HEK293 (cell line): Measurements from ENCODE around the gene OR7C1.

ENCODE experiments used
- EGR2 ChIP-seq: fragments of 450-650 bp; formaldehyde crosslinking; IDR thresholded peaks from 2 replicates; pipeline ENCODE4 v1.5.1; 2016; ENCODE audit warnings: low read depth, missing biosample characterization, missing genetic modification characterization
- ELK4 ChIP-seq: IDR thresholded peaks from 2 replicates; pipeline ENCODE4 v1.6.1; 2011; ENCODE audit warnings: mild to moderate bottlenecking, low read depth, low read length, borderline replicate concordance
- GLI4 ChIP-seq: fragments of 450-650 bp; formaldehyde crosslinking; IDR thresholded peaks from 2 replicates; pipeline ENCODE4 v1.5.1; 2016; ENCODE audit warnings: missing biosample characterization, missing genetic modification characterization
- HOXD13 ChIP-seq: sonication (generic); formaldehyde crosslinking; IDR thresholded peaks from 2 replicates; pipeline ENCODE4 v1.8.0; 2022; ENCODE audit warnings: missing genetic modification reagents, borderline replicate concordance
- KLF1 ChIP-seq: fragments of 450-650 bp; formaldehyde crosslinking; IDR thresholded peaks from 2 replicates; pipeline ENCODE4 v1.5.1; 2016; ENCODE audit warnings: missing biosample characterization, missing genetic modification characterization
- KLF17 ChIP-seq: fragments of 450-650 bp; formaldehyde crosslinking; IDR thresholded peaks from 2 replicates; pipeline ENCODE4 v1.5.1; 2016; ENCODE audit warnings: missing biosample characterization, missing genetic modification characterization
- OSR2 ChIP-seq: fragments of 450-650 bp; formaldehyde crosslinking; IDR thresholded peaks from 2 replicates; pipeline ENCODE4 v1.5.1; 2016; ENCODE audit warnings: missing biosample characterization, missing genetic modification characterization
- PRDM10 ChIP-seq: fragments of 450-650 bp; formaldehyde crosslinking; IDR thresholded peaks from 2 replicates; pipeline ENCODE4 v1.5.1; 2016; ENCODE audit warnings: missing biosample characterization, missing genetic modification characterization
- PRDM2 ChIP-seq: fragments of 450-650 bp; formaldehyde crosslinking; IDR thresholded peaks from 2 replicates; pipeline ENCODE4 v1.5.1; 2016; ENCODE audit warnings: missing biosample characterization, missing genetic modification characterization, borderline replicate concordance
- SCRT2 ChIP-seq: fragments of 450-650 bp; formaldehyde crosslinking; IDR thresholded peaks from 2 replicates; pipeline ENCODE4 v1.5.1; 2016; ENCODE audit warnings: missing biosample characterization, missing genetic modification characterization
- ZBTB1 ChIP-seq: fragments of 450-650 bp; formaldehyde crosslinking; IDR thresholded peaks from 2 replicates; pipeline ENCODE4 v1.5.1; 2016; ENCODE audit warnings: missing biosample characterization, missing genetic modification characterization
- ZFHX2 ChIP-seq: fragments of 450-650 bp; formaldehyde crosslinking; conservative IDR thresholded peaks from 2 replicates; pipeline ENCODE4 v1.5.1; 2016; ENCODE audit warnings: missing biosample characterization, missing genetic modification characterization
- ZNF169 ChIP-seq: fragments of 450-650 bp; formaldehyde crosslinking; IDR thresholded peaks from 2 replicates; pipeline ENCODE4 v1.5.1; 2016; ENCODE audit warnings: missing biosample characterization, missing genetic modification characterization
- ZNF175 ChIP-seq: fragments of 450-650 bp; formaldehyde crosslinking; IDR thresholded peaks from 2 replicates; pipeline ENCODE4 v1.5.1; 2016; ENCODE audit warnings: missing biosample characterization, missing genetic modification characterization
- ZNF184 ChIP-seq: fragments of 450-650 bp; IDR thresholded peaks from 2 replicates; pipeline ENCODE4 v1.5.1; 2018; ENCODE audit warnings: missing biosample characterization, mild to moderate bottlenecking, missing genetic modification characterization
- ZNF19 ChIP-seq: fragments of 450-650 bp; formaldehyde crosslinking; IDR thresholded peaks from 2 replicates; pipeline ENCODE4; 2016; ENCODE audit warnings: missing biosample characterization, missing genetic modification characterization, low read depth
- ZNF24 ChIP-seq: fragments of 450-650 bp; formaldehyde crosslinking; IDR thresholded peaks from 2 replicates; pipeline ENCODE4 v1.5.1; 2016; ENCODE audit warnings: missing biosample characterization, missing genetic modification characterization
- ZNF311 ChIP-seq: fragments of 450-650 bp; formaldehyde crosslinking; IDR thresholded peaks from 2 replicates; pipeline ENCODE4 v1.5.1; 2017; ENCODE audit warnings: missing biosample characterization, missing genetic modification characterization, borderline replicate concordance
- ZNF341 ChIP-seq: fragments of 450-650 bp; formaldehyde crosslinking; IDR thresholded peaks from 2 replicates; pipeline ENCODE4; 2016; ENCODE audit warnings: low read depth, missing biosample characterization, missing genetic modification characterization
- ZNF354C ChIP-seq: fragments of 450-650 bp; formaldehyde crosslinking; IDR thresholded peaks from 2 replicates; pipeline ENCODE4 v1.5.1; 2016; ENCODE audit warnings: missing biosample characterization, missing genetic modification characterization, low read depth, borderline replicate concordance
- ZNF37A ChIP-seq: fragments of 450-650 bp; IDR thresholded peaks from 2 replicates; pipeline ENCODE4 v1.5.1; 2018; ENCODE audit warnings: missing biosample characterization, missing genetic modification characterization
- ZNF404 ChIP-seq: fragments of 450-650 bp; formaldehyde crosslinking; IDR thresholded peaks from 2 replicates; pipeline ENCODE4 v1.5.1; 2017; ENCODE audit warnings: missing biosample characterization, missing genetic modification characterization
- ZNF501 ChIP-seq: fragments of 450-650 bp; formaldehyde crosslinking; IDR thresholded peaks from 2 replicates; pipeline ENCODE4 v1.5.1; 2016; ENCODE audit warnings: missing biosample characterization, missing genetic modification characterization
- ZNF600 ChIP-seq: fragments of 450-650 bp; formaldehyde crosslinking; IDR thresholded peaks from 2 replicates; pipeline ENCODE4 v1.5.1; 2016; ENCODE audit warnings: missing biosample characterization, missing genetic modification characterization
- ZNF645 ChIP-seq: fragments of 450-650 bp; formaldehyde crosslinking; IDR thresholded peaks from 2 replicates; pipeline ENCODE4; 2016; ENCODE audit warnings: missing biosample characterization, missing genetic modification characterization
- ZNF654 ChIP-seq: fragments of 450-650 bp; formaldehyde crosslinking; IDR thresholded peaks from 2 replicates; pipeline ENCODE4 v1.5.1; 2016; ENCODE audit warnings: low read depth, missing biosample characterization, missing genetic modification characterization
- ZNF664 ChIP-seq: fragments of 450-650 bp; formaldehyde crosslinking; IDR thresholded peaks from 2 replicates; pipeline ENCODE4 v1.5.1; 2016; ENCODE audit warnings: missing biosample characterization, missing genetic modification characterization
- ZSCAN18 ChIP-seq: fragments of 450-650 bp; formaldehyde crosslinking; IDR thresholded peaks from 2 replicates; pipeline ENCODE4 v1.5.1; 2016; ENCODE audit warnings: missing biosample characterization, missing genetic modification characterization

The OR7C1 gene

GRCh38 chr19:14786421-14786851 is 48.5 kb downstream of the OR7C1 start (continued):
- TF ChIP-seq ZNF404 (tag by site-specific recombination) (no peak), PRDM2 (no peak), EGR2 (tag by site-specific recombination) (0 out of 2 replicates have a peak, but pooled peaks have one; percentile 5), ZBTB1 (no peak), ZNF24 (tag by site-specific recombination) (no peak), ZNF501 (no peak), ZNF600 (tag by site-specific recombination) (no peak), SCRT2 (tag by site-specific recombination) (no peak), ZNF184 (no peak), KLF17 (no peak), KLF1 (tag by site-specific recombination) (no peak), ZNF664 (no peak), ZNF341 (tag by site-specific recombination) (no peak), ZNF37A (tag by site-specific recombination) (no peak), PRDM10 (tag by site-specific recombination) (peak; percentile 54), ELK4 (no peak), ZNF311 (no peak), ZNF645 (tag by site-specific recombination) (no peak), OSR2 (tag by site-specific recombination) (no peak), ZNF175 (tag by site-specific recombination) (no peak), ZNF654 (tag by site-specific recombination) (peak; percentile 69), ZNF169 (no peak), ZSCAN18 (tag by site-specific recombination) (no peak), ZNF19 (no peak), HOXD13 (no peak), GLI4 (tag by site-specific recombination) (no peak), ZNF354C (tag by site-specific recombination) (no peak), ZFHX2 (tag by site-specific recombination) (no peak)
